ENCODE measurements around the gene CACYBP. TPM values are rescaled to one million over a fixed set of nuclear protein-coding genes. Genes with fewer than 3 reads are reported as not detected.
A peak's percentile ranks its signal among the peaks of the same experiment; 100 is the strongest.

CACYBP gene
- total RNA-seq, 1 donor from 2014 or later, result 74.4 TPM

DNA sequence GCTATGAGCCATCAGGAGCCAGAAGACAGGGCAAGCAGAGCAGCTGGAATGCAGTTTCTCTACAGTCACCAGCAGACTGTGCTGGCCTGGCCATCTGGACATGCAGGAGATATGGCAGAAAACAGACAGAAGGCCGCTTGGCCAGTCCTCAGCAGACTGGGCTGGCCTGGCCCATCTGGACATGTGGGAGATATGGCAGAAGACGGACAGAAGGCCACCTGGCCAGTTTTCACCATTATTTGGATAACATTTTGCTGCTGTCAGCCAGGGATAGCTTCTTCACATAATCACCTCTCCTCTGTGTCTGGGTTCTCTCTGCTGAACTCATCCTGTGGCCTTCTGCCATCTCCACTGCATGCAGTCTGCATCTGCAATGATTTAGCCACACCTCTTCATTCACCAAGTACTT is 25.0 kb upstream of the CACYBP start:
- TF ChIP-seq, protein P1, sequence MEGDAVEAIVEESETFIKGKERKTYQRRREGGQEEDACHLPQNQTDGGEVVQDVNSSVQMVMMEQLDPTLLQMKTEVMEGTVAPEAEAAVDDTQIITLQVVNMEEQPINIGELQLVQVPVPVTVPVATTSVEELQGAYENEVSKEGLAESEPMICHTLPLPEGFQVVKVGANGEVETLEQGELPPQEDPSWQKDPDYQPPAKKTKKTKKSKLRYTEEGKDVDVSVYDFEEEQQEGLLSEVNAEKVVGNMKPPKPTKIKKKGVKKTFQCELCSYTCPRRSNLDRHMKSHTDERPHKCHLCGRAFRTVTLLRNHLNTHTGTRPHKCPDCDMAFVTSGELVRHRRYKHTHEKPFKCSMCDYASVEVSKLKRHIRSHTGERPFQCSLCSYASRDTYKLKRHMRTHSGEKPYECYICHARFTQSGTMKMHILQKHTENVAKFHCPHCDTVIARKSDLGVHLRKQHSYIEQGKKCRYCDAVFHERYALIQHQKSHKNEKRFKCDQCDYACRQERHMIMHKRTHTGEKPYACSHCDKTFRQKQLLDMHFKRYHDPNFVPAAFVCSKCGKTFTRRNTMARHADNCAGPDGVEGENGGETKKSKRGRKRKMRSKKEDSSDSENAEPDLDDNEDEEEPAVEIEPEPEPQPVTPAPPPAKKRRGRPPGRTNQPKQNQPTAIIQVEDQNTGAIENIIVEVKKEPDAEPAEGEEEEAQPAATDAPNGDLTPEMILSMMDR (IDR thresholded peaks at IDR 0.05), result no peak
- Histone ChIP-seq H3K9me3 (no peaks in the 10 kb centered on the region), H3K4me3 (no peak overlapping the region), H3K4me1 (peaks cover 24% of the 10 kb centered on the region), H3K36me3 (peaks cover 34% of the 10 kb centered on the region), H3K27me3 (ENCODE audit: low read depth) (no peaks in the 10 kb centered on the region), H3K27ac (no peak overlapping the region)
- ATAC-seq, result no peak
- intact Hi-C loops (cut with DNase I), result no loop called here
- no peak for DNase-seq

- ATAC-seq, result no peak
- no peak for DNase-seq
- Histone ChIP-seq H3K4me1 (peaks cover 17% of the 10 kb centered on the region), H3K27ac (no peak overlapping the region), H3K9me3 (no peaks in the 10 kb centered on the region), H3K36me3 (peaks cover 40% of the 10 kb centered on the region), H3K27me3 (ENCODE audit: low read depth) (no peaks in the 10 kb centered on the region), H3K4me3 (no peak overlapping the region)
- TF ChIP-seq, protein P1 (IDR thresholded peaks at IDR 0.05), result no peak
- intact Hi-C loops (cut with DNase I), result no loop called here
These were observed 24.0 kb upstream of the CACYBP start for GRCh38 chr1:174975764-174976163.

- DNase-seq (no peak), ATAC-seq (peak in 1 of 2 donors; percentile 58)
- Histone ChIP-seq H3K4me1 (peaks cover 10% of the 10 kb centered on the region), H3K9me3 (no peaks in the 10 kb centered on the region), H3K36me3 (peaks cover 40% of the 10 kb centered on the region), H3K4me3 (no peak overlapping the region), H3K27me3 (ENCODE audit: low read depth) (no peaks in the 10 kb centered on the region), H3K27ac (peak overlapping the region; percentile 48)
- intact Hi-C loops (cut with DNase I), result no loop called here
- TF ChIP-seq, protein P1 (IDR thresholded peaks at IDR 0.05), result no peak
These were observed 23.2 kb upstream of the CACYBP start for GRCh38 chr1:174976436-174977108.

GRCh38 chr1:174982971-174983689 is 16.6 kb upstream of the CACYBP start:
- ATAC-seq (peak in 1 of 2 donors; percentile 7), DNase-seq (no peak)

DNA sequence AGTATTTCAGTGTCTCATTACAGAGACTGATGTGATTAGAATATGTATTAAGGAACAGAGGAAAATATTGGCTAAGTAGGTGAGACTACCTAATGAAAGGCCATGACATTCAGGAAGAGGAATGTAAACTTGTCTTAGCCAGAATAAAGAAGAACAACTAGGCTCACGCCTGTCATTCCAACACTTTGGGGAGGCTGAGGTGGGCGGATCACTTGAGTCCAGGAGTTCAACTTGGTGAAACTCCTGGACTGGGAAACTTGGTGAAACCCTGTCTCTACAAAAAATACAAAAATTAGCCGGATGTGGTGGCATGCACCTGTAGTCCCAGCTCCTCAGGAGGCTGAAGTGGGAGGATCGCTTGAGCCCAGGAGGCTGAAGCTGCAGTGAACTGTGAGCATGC is 14.8 kb upstream of the CACYBP start:
- Histone ChIP-seq H3K36me3 (peaks cover 22% of the 10 kb centered on the region), H3K9me3 (no peaks in the 10 kb centered on the region)
- ATAC-seq, result no peak

More at GRCh38 chr1:174982971-174983689, 16.6 kb upstream of the CACYBP start:
- Histone ChIP-seq H3K36me3 (peaks cover 37% of the 10 kb centered on the region), H3K9me3 (no peaks in the 10 kb centered on the region), H3K27me3 (ENCODE audit: low read depth) (no peaks in the 10 kb centered on the region), H3K27ac (no peak overlapping the region), H3K4me1 (no peaks in the 10 kb centered on the region), H3K4me3 (no peak overlapping the region)
- TF ChIP-seq, protein P1 (IDR thresholded peaks at IDR 0.05), result peak; percentile 73
- intact Hi-C loops (cut with DNase I), result no loop called here

More for the DNA sequence above, 14.8 kb upstream of the CACYBP start:
- H3K27me3 ChIP-seq (ENCODE audit: low read depth), result no peaks in the 10 kb centered on the region
- H3K4me3 ChIP-seq, result no peak overlapping the region
- intact Hi-C loops (cut with DNase I), result no loop called here
- TF ChIP-seq, protein P1 (IDR thresholded peaks at IDR 0.05), result no peak
- DNase-seq, result no peak
- no peak overlapping the region for H3K27ac ChIP-seq
- H3K4me1 ChIP-seq, result peaks cover 4% of the 10 kb centered on the region

Data from lower lobe of right lung (tissue), 2 donors.